Gastroesophageal sphincter (tissue), 4 donors: Measurements from ENCODE around the gene EMP2. TPM values are rescaled to one million over a fixed set of nuclear protein-coding genes. Genes with fewer than 3 reads are reported as not detected.

Experiments
- ATAC-seq: fragments of 150-250 bp; one replicate; pipeline ENCODE4 v1.9.1; 2016; ENCODE audit warnings: mild to moderate bottlenecking, moderate library complexity
- H3K27ac ChIP-seq, 4 donors: fragments of 200-600 bp; sonication (generic) in 3 of 4; 1 replicate in 3 of 4; 2 replicates in 1 of 4; pipeline ENCODE4 v1.5.1; 2016 to 2019
- H3K27me3 ChIP-seq: fragments of 200-600 bp; sonication (generic); one replicate; pipeline ENCODE4 v1.5.1; 2019
- H3K36me3 ChIP-seq, 2 donors: fragments of 200-600 bp; sonication (generic); one replicate each; pipeline ENCODE4 v1.5.1; 2019; ENCODE audit warnings: control low read depth in 1 of 2
- H3K4me1 ChIP-seq, 3 donors: fragments of 200-600 bp; sonication (generic); 1 replicate in 2 of 3; 2 replicates in 1 of 3; pipeline ENCODE4 v1.5.1; 2016 to 2019; ENCODE audit warnings: control low read depth in 2 of 3
- H3K4me3 ChIP-seq, 2 donors: fragments of 200-600 bp; sonication (generic); one replicate each; pipeline ENCODE4 v1.5.1; 2019; ENCODE audit warnings: mild to moderate bottlenecking in 1 of 2, moderate library complexity in 1 of 2
- H3K9me3 ChIP-seq, 3 donors: fragments of 200-600 bp; sonication (generic); one replicate each; pipeline ENCODE4 v1.5.1; 2017 to 2019; ENCODE audit warnings: control low read depth in 2 of 3
- EP300 ChIP-seq: sonication (generic); formaldehyde crosslinking; IDR thresholded peaks from one replicate; pipeline ENCODE4 v1.6.1; 2017; ENCODE audit warnings: antibody characterized with exemption, mild to moderate bottlenecking
- POLR2A ChIP-seq, 2 donors: fragments of 450-650 bp; IDR thresholded peaks; one replicate each; pipeline ENCODE4 v1.6.1; 2017; ENCODE audit warnings: antibody characterized with exemption in 2 of 2, mild to moderate bottlenecking in 2 of 2, moderate library complexity in 1 of 2
- POLR2AphosphoS5 ChIP-seq: sonication (generic); formaldehyde crosslinking; IDR thresholded peaks from one replicate; pipeline ENCODE4 v1.6.1; 2017; ENCODE audit warnings: antibody characterized with exemption
- WGBS, 2 donors: methylation state at CpG; one replicate each; pipeline ENCODE4 v1.1.5; 2018; ENCODE audit warnings: low coverage in 1 of 2; 5-methylcytosine and 5-hydroxymethylcytosine counted together
- small RNA-seq, 4 donors: library from RNA; depleted of rRNA; stranded (forward); fragments of <200 nt; gene quantifications; one replicate each; pipeline ENCODE3, GENCODE V24; 2016
- total RNA-seq, 4 donors: library from RNA; depleted of rRNA; stranded (reverse); fragments of >200 nt; gene quantifications; one replicate each; pipeline ENCODE4 v1.1.0, GENCODE V29; 2016
- TF ChIP-seq, protein P1 (sequence below), 4 experiments: fragments of 200-600 bp in 2 of 4; fragments of 450-650 bp in 2 of 4; sonication (generic) in 1 of 4; IDR thresholded peaks; one replicate each; pipeline ENCODE4 v1.5.1; 2017 to 2019; ENCODE audit warnings: antibody characterized with exemption in 4 of 4, mild to moderate bottlenecking in 2 of 4, moderate library complexity in 2 of 4

Gene EMP2
- total RNA-seq, 4 donors from 2014 or later, result 52.8 to 94.7 (median 69.7) TPM

DNA sequence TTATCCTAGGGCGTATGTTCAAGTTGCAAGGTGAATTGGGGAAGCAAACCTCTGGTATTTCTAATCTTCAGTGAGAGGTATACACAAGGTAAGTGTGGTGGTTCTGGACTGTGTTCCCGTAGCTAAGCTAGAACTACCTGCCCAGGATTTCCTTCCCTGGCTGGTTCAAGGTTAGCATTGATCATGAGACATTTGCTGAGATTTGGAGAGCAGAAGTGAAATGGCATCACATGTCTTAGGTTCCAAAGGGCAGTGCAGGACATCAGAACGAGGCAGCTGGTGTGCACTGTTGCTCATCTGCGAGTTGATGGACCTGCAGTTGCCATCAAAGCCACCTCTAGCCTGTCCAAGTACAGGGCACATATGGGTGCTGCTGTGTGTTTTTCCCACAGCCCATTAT, 95.2 kb downstream of the EMP2 start:
- Histone ChIP-seq H3K27ac (no peak overlapping the region), H3K4me3 (no peak overlapping the region), H3K36me3 (peaks cover 0 to 42% of the 10 kb centered on the region in 2 donors), H3K9me3 (peaks cover 0 to 11% (median 0%) of the 10 kb centered on the region in 3 donors), H3K27me3 (no peaks in the 10 kb centered on the region), H3K4me1 (no peaks in the 10 kb centered on the region)
- TF ChIP-seq, protein P1, sequence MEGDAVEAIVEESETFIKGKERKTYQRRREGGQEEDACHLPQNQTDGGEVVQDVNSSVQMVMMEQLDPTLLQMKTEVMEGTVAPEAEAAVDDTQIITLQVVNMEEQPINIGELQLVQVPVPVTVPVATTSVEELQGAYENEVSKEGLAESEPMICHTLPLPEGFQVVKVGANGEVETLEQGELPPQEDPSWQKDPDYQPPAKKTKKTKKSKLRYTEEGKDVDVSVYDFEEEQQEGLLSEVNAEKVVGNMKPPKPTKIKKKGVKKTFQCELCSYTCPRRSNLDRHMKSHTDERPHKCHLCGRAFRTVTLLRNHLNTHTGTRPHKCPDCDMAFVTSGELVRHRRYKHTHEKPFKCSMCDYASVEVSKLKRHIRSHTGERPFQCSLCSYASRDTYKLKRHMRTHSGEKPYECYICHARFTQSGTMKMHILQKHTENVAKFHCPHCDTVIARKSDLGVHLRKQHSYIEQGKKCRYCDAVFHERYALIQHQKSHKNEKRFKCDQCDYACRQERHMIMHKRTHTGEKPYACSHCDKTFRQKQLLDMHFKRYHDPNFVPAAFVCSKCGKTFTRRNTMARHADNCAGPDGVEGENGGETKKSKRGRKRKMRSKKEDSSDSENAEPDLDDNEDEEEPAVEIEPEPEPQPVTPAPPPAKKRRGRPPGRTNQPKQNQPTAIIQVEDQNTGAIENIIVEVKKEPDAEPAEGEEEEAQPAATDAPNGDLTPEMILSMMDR (IDR thresholded peaks at IDR 0.05), result no peak
- TF ChIP-seq EP300 (no peak), POLR2A (IDR thresholded peaks at IDR 0.05) (no peak), POLR2AphosphoS5 (no peak)
- 97% methylated on average over 4 of the region's 4 CpGs; no CpG with 5 or more reads in 1 of the 2 donors for WGBS, 2 donors
- no peak for ATAC-seq

- H3K4me3 ChIP-seq, result no peak overlapping the region
- ATAC-seq, result no peak
- TF ChIP-seq, protein P1 (IDR thresholded peaks at IDR 0.05), result no peak
- TF ChIP-seq POLR2A (IDR thresholded peaks at IDR 0.05), result no peak
- TF ChIP-seq POLR2AphosphoS5, result no peak
- no peak for TF ChIP-seq EP300
- 74 to 80% methylated on average over 1 to 2 of the region's 2 CpGs for WGBS, 2 donors
- H3K36me3 ChIP-seq, result peaks cover 0 to 39% of the 10 kb centered on the region in 2 donors
- H3K9me3 ChIP-seq, result no peaks in the 10 kb centered on the region
- H3K4me1 ChIP-seq, result no peaks in the 10 kb centered on the region
- H3K27ac ChIP-seq, result no peak overlapping the region
- no peaks in the 10 kb centered on the region for H3K27me3 ChIP-seq
Observed at GRCh38 chr16:10480151-10480550, 100.2 kb downstream of the EMP2 start.

Small RNAs within 50 kb of the gene (small RNA-seq; reads per million reads assigned to genes)
- gene RNU6-633P, result 0 reads per million in 4 donors

Other genes with a start within 250 kb of the EMP2 start
- 10 to 100 TPM in 1 of 4 donors, 1 to 10 TPM in 3; 4.6 to 11.2 (median 7.2) TPM for gene ATF7IP2, start 194.5 kb downstream of the EMP2 start, total RNA-seq
- under 1 TPM in 1 of 4 donors, not detected in 3; 0.19 TPM for gene TEKT5, start 114.3 kb upstream of the EMP2 start, total RNA-seq
- gene NUBP1, start 163.2 kb upstream of the EMP2 start, total RNA-seq, result 10 to 100 TPM; 18.5 to 49.0 (median 34.8) TPM
- under 1 TPM in 3 of 4 donors, not detected in 1; 0.16 to 0.54 (median 0.23) TPM for gene TVP23A, start 238.2 kb upstream of the EMP2 start, total RNA-seq